Endodermal cell (in vitro differentiated cells): ENCODE measurements around the gene COPZ1. TPM values are rescaled to one million over a fixed set of nuclear protein-coding genes. Genes with fewer than 3 reads are reported as not detected.

Source experiments
- DNase-seq: peaks from one replicate; pipeline ENCODE4 v3.0.0-alpha.2; 2017
- H3K27ac ChIP-seq: 2 replicates; pipeline ENCODE4 v1.5.1; 2013; ENCODE audit warnings: mild to moderate bottlenecking, low read depth, low read length, moderate library complexity
- H3K27me3 ChIP-seq: 2 replicates; pipeline ENCODE4 v1.6.1; 2013; ENCODE audit warnings: mild to moderate bottlenecking, low read length, moderate library complexity; ENCODE audit not compliant: insufficient read depth, control insufficient read depth, poor library complexity, severe bottlenecking
- H3K36me3 ChIP-seq: 2 replicates; pipeline ENCODE4 v1.7.0; 2013; ENCODE audit warnings: mild to moderate bottlenecking, low read length, moderate library complexity; ENCODE audit not compliant: control insufficient read depth, insufficient read depth
- H3K4me1 ChIP-seq: one replicate; pipeline ENCODE4 v1.7.0; 2013; ENCODE audit warnings: low read length; ENCODE audit not compliant: control insufficient read depth, insufficient read depth
- H3K4me3 ChIP-seq: 2 replicates; pipeline ENCODE4 v1.5.1; 2013; ENCODE audit warnings: mild to moderate bottlenecking, low read length, moderate library complexity
- H3K9ac ChIP-seq: 2 replicates; pipeline ENCODE4 v1.6.1; 2013; ENCODE audit warnings: mild to moderate bottlenecking, low read length, moderate library complexity; ENCODE audit not compliant: poor library complexity, severe bottlenecking; ENCODE audit errors: extremely low read depth
- H3K9me3 ChIP-seq: 2 replicates; pipeline ENCODE4 v1.6.1; 2013; ENCODE audit warnings: mild to moderate bottlenecking, low read length, moderate library complexity; ENCODE audit not compliant: control insufficient read depth
- H3K27ac Mint-ChIP-seq: 2 replicates; pipeline ENCODE4 v1.8.0; 2020; ENCODE audit warnings: mixed read lengths
- H3K27me3 Mint-ChIP-seq: 2 replicates; pipeline ENCODE4 v1.8.0; 2021; ENCODE audit warnings: mild to moderate bottlenecking, mixed read lengths; ENCODE audit not compliant: insufficient read depth
- H3K36me3 Mint-ChIP-seq: 2 replicates; pipeline ENCODE4 v1.8.0; 2020; ENCODE audit warnings: low read depth, mixed read lengths
- H3K4me1 Mint-ChIP-seq: 2 replicates; pipeline ENCODE4 v1.8.0; 2020; ENCODE audit warnings: mixed read lengths
- H3K4me3 Mint-ChIP-seq: 2 replicates; pipeline ENCODE4 v1.8.0; 2020; ENCODE audit warnings: mild to moderate bottlenecking, moderate library complexity, mixed read lengths
- H3K9me3 Mint-ChIP-seq: 2 replicates; pipeline ENCODE4 v1.8.0; 2020; ENCODE audit warnings: mild to moderate bottlenecking, mixed read lengths
- CTCF ChIP-seq: fragments of 200-600 bp; sonication (generic); conservative IDR thresholded peaks from 2 replicates; pipeline ENCODE4 v1.5.0; 2021; ENCODE audit warnings: antibody characterized with exemption, mild to moderate bottlenecking
- WGBS, 2 experiments: methylation state at CpG; one replicate each; pipeline versions ENCODE4 v1.1.5 to v1.1.7; 2013; ENCODE audit warnings: missing lambda C conversion rate in 2 of 2, mixed read lengths in 1 of 2; ENCODE audit not compliant: insufficient coverage in 1 of 2, insufficient read length in 1 of 2; 5-methylcytosine and 5-hydroxymethylcytosine counted together
- total RNA-seq, 2 donors: library from RNA; stranded (reverse); fragmentation: NEBNext Ultra II Directional in 1 of 2; extraction: Animal tissue kit (Norgen Biotek cat#: 25700) in 1 of 2; gene quantifications; 2 replicates in 1 of 2; 3 replicates in 1 of 2; pipeline ENCODE4 v1.2.1, GENCODE V29; 2021

Gene COPZ1
- total RNA-seq, 2 donors from 2014 or later, result 153 to 183 TPM

GRCh38 chr12:54285150-54286041, 39.5 kb upstream of the COPZ1 start:
- Mint-ChIP-seq H3K9me3 (no peaks in the 10 kb centered on the region), H3K27ac (peak overlapping the region; percentile 86), H3K4me1 (peaks cover 30% of the 10 kb centered on the region), H3K27me3 (no peaks in the 10 kb centered on the region), H3K4me3 (no peak overlapping the region), H3K36me3 (no peaks in the 10 kb centered on the region)
- Histone ChIP-seq H3K9me3 (no peaks in the 10 kb centered on the region), H3K36me3 (peaks cover 71% of the 10 kb centered on the region), H3K4me1 (no peaks in the 10 kb centered on the region), H3K27ac (peak overlapping the region; percentile 8), H3K9ac (peak overlapping the region; percentile 33), H3K27me3 (no peaks in the 10 kb centered on the region), H3K4me3 (peak overlapping the region; percentile 94)
- DNase-seq, result no peak
- WGBS, 2 experiments, result 93 to 100% methylated on average over 1 to 5 of the region's 5 CpGs
- TF ChIP-seq CTCF, result peak; percentile 67

GRCh38 chr12:54286042-54287030, 38.6 kb upstream of the COPZ1 start:
- H3K4me1 Mint-ChIP-seq, result peaks cover 30% of the 10 kb centered on the region
- peak; percentile 75 for DNase-seq
- peak overlapping the region; percentile 2 for H3K9ac ChIP-seq

More at GRCh38 chr12:54286042-54287030, 38.6 kb upstream of the COPZ1 start:
- TF ChIP-seq CTCF, result no peak
- Histone ChIP-seq H3K36me3 (peaks cover 66% of the 10 kb centered on the region), H3K27ac (no peak overlapping the region), H3K9me3 (no peaks in the 10 kb centered on the region), H3K4me1 (no peaks in the 10 kb centered on the region), H3K27me3 (no peaks in the 10 kb centered on the region), H3K4me3 (peak overlapping the region; percentile 94)
- peak overlapping the region; percentile 37 for H3K27ac Mint-ChIP-seq
- no peaks in the 10 kb centered on the region for H3K36me3 Mint-ChIP-seq
- no peaks in the 10 kb centered on the region for H3K9me3 Mint-ChIP-seq
- 93 to 94% methylated on average over 9 to 11 of the region's 12 CpGs for WGBS, 2 experiments
- no peaks in the 10 kb centered on the region for H3K27me3 Mint-ChIP-seq
- no peak overlapping the region for H3K4me3 Mint-ChIP-seq
